IgD-negative memory B cell (primary cell): Measurements from ENCODE around the gene RB1. TPM values are rescaled to one million over a fixed set of nuclear protein-coding genes. Genes with fewer than 3 reads are reported as not detected.

Source experiments
- H3K27ac Mint-ChIP-seq, 3 donors: one replicate each; pipeline ENCODE4 v1.8.0; 2020 to 2022; ENCODE audit warnings: mild to moderate bottlenecking in 3 of 3, mixed read lengths in 3 of 3, moderate library complexity in 1 of 3
- H3K27me3 Mint-ChIP-seq: one replicate; pipeline ENCODE4 v1.8.0; 2021; ENCODE audit warnings: mixed read lengths
- H3K36me3 Mint-ChIP-seq: one replicate; pipeline ENCODE4 v1.8.0; 2020; ENCODE audit warnings: mild to moderate bottlenecking, mixed read lengths
- H3K4me1 Mint-ChIP-seq, 3 donors: one replicate each; pipeline ENCODE4 v1.8.0; 2020 to 2022; ENCODE audit warnings: mixed read lengths in 3 of 3, mild to moderate bottlenecking in 1 of 3
- H3K4me3 Mint-ChIP-seq, 4 donors: one replicate each; pipeline ENCODE4 v1.8.0; 2020 to 2022; ENCODE audit warnings: mild to moderate bottlenecking in 4 of 4, mixed read lengths in 4 of 4, moderate library complexity in 3 of 4
- H3K9me3 Mint-ChIP-seq, 3 donors: one replicate each; pipeline ENCODE4 v1.8.0; 2020 to 2021; ENCODE audit warnings: mixed read lengths in 3 of 3, mild to moderate bottlenecking in 1 of 3
- polyA plus RNA-seq: library from polyadenylated mRNA; unstranded; fragments of 300-500 nt; fragmentation: Illumina TruSeq; gene quantifications from one replicate; pipeline ENCODE4 v1.2.3, GENCODE V29; 2021

The RB1 gene
- polyA plus RNA-seq, 1 donor from 2014 or later: 43.7 TPM

DNA sequence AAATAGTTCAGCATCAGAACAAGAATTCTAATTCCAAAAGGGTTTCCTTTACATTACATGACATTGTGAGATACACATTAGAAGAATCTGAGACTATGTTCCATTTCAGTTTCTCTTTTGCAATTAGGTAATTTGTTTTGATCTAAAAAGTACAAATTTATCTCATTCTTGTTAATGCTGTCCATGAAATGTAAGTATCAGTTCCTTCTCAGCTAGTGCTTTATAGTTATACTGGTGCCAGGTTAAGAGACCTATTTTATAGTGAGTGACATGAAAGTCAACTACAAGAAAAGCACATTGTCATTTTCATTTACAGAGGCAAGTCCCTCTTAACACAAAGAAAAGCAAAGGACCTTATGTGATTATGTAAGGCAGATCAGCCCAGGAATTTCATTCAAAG lies 185.4 kb downstream of the RB1 start:
- H3K4me3 Mint-ChIP-seq: peak overlapping the region in 1 of 4 donors; percentile 2
- peaks cover 8 to 22% (median 18%) of the 10 kb centered on the region in 3 donors for H3K4me1 Mint-ChIP-seq
- no peaks in the 10 kb centered on the region for H3K36me3 Mint-ChIP-seq
- peak overlapping the region in 2 of 3 donors; percentile 8 to 35 for H3K27ac Mint-ChIP-seq
- peaks cover 1% of the 10 kb centered on the region for H3K27me3 Mint-ChIP-seq
- peaks cover 0 to 4% (median 2%) of the 10 kb centered on the region in 3 donors for H3K9me3 Mint-ChIP-seq

- Mint-ChIP-seq H3K36me3 (no peaks in the 10 kb centered on the region), H3K27ac (no peak overlapping the region), H3K4me1 (peaks cover 8 to 22% (median 17%) of the 10 kb centered on the region in 3 donors), H3K27me3 (peaks cover 1% of the 10 kb centered on the region), H3K9me3 (peaks cover 0 to 4% (median 2%) of the 10 kb centered on the region in 3 donors), H3K4me3 (no peak overlapping the region)
Measured at GRCh38 chr13:48489666-48490065, 186.1 kb downstream of the RB1 start.

DNA sequence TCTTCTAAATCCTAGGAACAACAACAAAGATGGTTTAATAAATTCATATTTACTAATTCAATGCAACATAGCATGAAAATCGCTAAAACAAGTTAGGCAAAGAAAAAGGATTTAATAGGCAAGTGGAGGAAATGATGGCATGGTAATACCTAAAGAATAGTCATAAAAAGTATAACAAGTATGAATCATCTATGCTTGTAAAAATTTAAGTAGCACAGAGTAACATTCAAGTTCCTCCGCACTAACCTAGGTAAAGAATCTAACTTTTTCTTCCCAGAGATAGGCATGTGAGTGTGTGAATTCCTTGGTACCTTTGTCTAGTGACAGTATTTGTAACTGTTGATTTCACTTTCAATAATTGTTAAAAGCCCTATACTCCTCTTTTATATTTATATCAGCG lies 186.7 kb downstream of the RB1 start:
- Mint-ChIP-seq H3K4me1 (peaks cover 8 to 22% (median 11%) of the 10 kb centered on the region in 3 donors), H3K27ac (no peak overlapping the region)

DNA sequence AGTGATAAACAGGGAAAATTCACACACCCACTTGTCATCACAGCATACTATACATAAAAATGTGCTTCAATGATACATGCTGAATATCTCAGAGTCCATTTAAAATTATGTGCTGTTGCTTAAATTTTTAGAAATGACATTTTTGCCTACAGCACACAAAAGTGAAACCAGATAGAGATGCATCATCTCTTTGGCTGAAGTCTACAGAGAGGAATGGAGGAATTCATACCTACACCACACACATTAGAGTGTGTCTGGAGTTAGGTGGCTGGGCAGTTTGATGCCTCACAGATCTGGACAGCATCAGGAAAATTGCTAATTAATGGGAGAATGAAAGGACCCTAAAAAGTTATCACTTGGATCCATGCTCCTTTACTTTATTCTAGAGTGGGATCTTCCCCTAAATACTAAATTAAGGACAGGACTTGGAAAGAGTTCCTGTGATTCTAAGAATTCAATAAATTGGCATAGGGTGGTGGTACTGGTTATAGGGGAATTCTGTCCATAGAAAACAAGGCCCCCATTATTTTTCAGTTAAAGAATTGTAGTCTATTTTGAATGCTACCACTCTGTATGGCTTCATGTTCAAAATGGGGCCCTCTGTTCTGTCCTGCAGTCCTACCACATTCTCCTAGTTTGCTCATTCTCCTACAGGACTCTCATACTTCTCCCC lies 188.0 kb downstream of the RB1 start:
- Mint-ChIP-seq H3K36me3 (no peaks in the 10 kb centered on the region), H3K27me3 (peaks cover 1% of the 10 kb centered on the region), H3K9me3 (peaks cover 0 to 4% (median 2%) of the 10 kb centered on the region in 3 donors), H3K4me3 (peak overlapping the region in 1 of 4 donors; percentile 86), H3K4me1 (peaks cover 6 to 22% (median 10%) of the 10 kb centered on the region in 3 donors), H3K27ac (peak overlapping the region in 1 of 3 donors; percentile 23)

More for the DNA sequence above, 186.7 kb downstream of the RB1 start:
- Mint-ChIP-seq H3K36me3 (no peaks in the 10 kb centered on the region), H3K4me3 (no peak overlapping the region), H3K9me3 (peaks cover 0 to 4% (median 2%) of the 10 kb centered on the region in 3 donors), H3K27me3 (peaks cover 1% of the 10 kb centered on the region)

DNA sequence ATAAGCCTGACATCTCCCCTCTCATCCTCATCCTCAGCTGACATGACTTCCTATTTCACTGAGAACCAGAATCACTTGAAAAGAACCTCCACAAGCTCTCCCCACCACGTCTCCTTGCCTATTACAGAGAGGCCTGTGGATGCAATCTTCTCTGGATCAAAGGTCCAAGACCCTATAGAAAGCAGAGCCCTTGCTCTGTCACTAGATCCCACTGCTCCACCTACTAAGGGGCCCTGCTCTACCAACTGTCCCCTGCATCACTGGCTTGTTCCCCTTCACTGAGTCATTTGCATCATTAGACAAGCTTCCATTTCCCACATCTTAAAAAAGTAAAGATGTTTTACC lies 188.5 kb downstream of the RB1 start:
- Mint-ChIP-seq H3K4me1 (peaks cover 6 to 25% (median 10%) of the 10 kb centered on the region in 3 donors), H3K4me3 (no peak overlapping the region), H3K36me3 (no peaks in the 10 kb centered on the region), H3K27ac (no peak overlapping the region), H3K9me3 (peaks cover 0 to 4% (median 2%) of the 10 kb centered on the region in 3 donors), H3K27me3 (peaks cover 1% of the 10 kb centered on the region)

DNA sequence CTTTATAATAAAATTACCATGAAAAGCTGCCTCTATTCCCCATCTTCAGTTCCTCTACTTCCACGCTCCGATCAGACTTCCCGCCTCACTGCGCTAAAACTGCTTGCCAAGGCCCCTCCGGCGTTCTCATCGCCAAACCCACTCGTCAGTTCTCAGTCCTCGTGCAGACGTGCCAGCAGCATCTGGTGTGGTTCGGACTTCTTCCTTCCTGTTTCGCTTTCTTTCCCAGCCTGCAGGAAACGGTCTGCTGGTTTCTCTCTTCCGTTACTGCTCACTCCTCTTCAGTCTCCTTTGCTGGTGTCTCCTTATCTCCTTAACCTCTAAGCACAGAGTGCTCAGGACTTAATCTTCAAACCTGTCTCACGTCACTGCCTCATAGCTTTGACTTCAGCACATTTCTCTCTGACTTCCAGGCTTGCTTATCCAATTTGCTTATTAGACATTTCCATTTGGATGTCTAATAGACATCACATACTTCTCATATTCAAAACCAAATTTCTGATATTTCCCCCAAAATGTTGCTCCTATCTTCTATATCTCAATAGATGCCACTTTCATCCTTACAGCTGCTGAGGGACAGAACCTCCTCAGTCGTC lies 189.0 kb downstream of the RB1 start:
- no peaks in the 10 kb centered on the region for H3K36me3 Mint-ChIP-seq
- H3K27me3 Mint-ChIP-seq: peaks cover 1% of the 10 kb centered on the region
- H3K4me1 Mint-ChIP-seq: peaks cover 6 to 26% (median 10%) of the 10 kb centered on the region in 3 donors

DNA sequence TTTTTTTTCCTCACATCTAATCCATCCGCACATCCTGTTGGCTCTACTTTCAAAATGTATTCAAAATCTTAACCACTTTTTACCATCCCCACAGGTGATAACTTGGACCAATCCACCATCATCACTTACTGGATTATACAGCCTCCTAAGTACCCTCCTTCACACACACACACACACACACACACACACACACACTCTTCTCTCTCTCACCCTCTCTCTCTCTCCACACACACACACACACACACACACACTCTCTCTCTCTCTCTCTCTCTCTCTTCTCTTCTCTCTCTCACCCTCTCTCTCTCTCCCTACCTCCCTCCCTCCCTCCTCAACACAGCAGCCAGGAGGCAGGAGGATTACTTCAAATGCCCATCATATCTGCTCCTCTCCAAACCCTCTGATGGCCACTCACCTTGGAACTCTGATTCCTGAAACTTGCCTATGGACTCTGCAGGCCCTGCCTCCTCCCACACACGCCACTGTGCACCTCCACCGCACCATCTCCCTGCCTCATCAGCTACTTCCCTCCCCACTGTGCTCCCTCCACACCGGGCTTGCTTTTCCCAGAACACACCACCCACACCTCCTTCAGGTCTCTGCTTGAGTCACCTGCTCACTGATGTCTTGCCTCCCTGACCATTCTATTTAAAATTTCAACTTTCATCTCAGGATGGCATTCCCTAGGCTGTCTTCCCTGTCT lies 189.7 kb downstream of the RB1 start:
- Mint-ChIP-seq H3K27ac (no peak overlapping the region), H3K4me3 (no peak overlapping the region), H3K27me3 (peaks cover 1% of the 10 kb centered on the region), H3K9me3 (no peaks in the 10 kb centered on the region), H3K36me3 (no peaks in the 10 kb centered on the region), H3K4me1 (peaks cover 5 to 24% (median 10%) of the 10 kb centered on the region in 3 donors)

More for the DNA sequence above, 189.0 kb downstream of the RB1 start:
- H3K9me3 Mint-ChIP-seq: peaks cover 0 to 1% (median 0%) of the 10 kb centered on the region in 3 donors
- no peak overlapping the region for H3K4me3 Mint-ChIP-seq
- no peak overlapping the region for H3K27ac Mint-ChIP-seq

GRCh38 chr13:48493851-48494250 lies 190.3 kb downstream of the RB1 start:
- no peaks in the 10 kb centered on the region for H3K36me3 Mint-ChIP-seq
- peaks cover 3% of the 10 kb centered on the region for H3K27me3 Mint-ChIP-seq
- peaks cover 8 to 19% (median 9%) of the 10 kb centered on the region in 3 donors for H3K4me1 Mint-ChIP-seq
- H3K27ac Mint-ChIP-seq: no peak overlapping the region
- no peak overlapping the region for H3K4me3 Mint-ChIP-seq
- H3K9me3 Mint-ChIP-seq: no peaks in the 10 kb centered on the region

GRCh38 chr13:48494874-48495273 lies 191.3 kb downstream of the RB1 start:
- Mint-ChIP-seq H3K36me3 (no peaks in the 10 kb centered on the region), H3K9me3 (no peaks in the 10 kb centered on the region), H3K4me1 (peaks cover 4 to 15% (median 9%) of the 10 kb centered on the region in 3 donors), H3K4me3 (no peak overlapping the region), H3K27me3 (peaks cover 6% of the 10 kb centered on the region), H3K27ac (no peak overlapping the region)

- Mint-ChIP-seq H3K9me3 (no peaks in the 10 kb centered on the region), H3K27me3 (peaks cover 5% of the 10 kb centered on the region), H3K4me3 (no peak overlapping the region), H3K4me1 (peaks cover 10 to 15% (median 12%) of the 10 kb centered on the region in 3 donors), H3K27ac (peak overlapping the region in 1 of 3 donors; percentile 42), H3K36me3 (no peaks in the 10 kb centered on the region)
Measured at GRCh38 chr13:48496271-48497161, 193.0 kb downstream of the RB1 start.

GRCh38 chr13:48497669-48498068 lies 194.1 kb downstream of the RB1 start:
- Mint-ChIP-seq H3K27ac (no peak overlapping the region), H3K4me1 (peaks cover 10 to 15% (median 12%) of the 10 kb centered on the region in 3 donors), H3K4me3 (no peak overlapping the region), H3K36me3 (no peaks in the 10 kb centered on the region), H3K27me3 (peaks cover 7% of the 10 kb centered on the region), H3K9me3 (no peaks in the 10 kb centered on the region)

- Mint-ChIP-seq H3K4me3 (no peak overlapping the region), H3K27ac (no peak overlapping the region)
Measured at GRCh38 chr13:48500652-48501197, 197.2 kb downstream of the RB1 start.

DNA sequence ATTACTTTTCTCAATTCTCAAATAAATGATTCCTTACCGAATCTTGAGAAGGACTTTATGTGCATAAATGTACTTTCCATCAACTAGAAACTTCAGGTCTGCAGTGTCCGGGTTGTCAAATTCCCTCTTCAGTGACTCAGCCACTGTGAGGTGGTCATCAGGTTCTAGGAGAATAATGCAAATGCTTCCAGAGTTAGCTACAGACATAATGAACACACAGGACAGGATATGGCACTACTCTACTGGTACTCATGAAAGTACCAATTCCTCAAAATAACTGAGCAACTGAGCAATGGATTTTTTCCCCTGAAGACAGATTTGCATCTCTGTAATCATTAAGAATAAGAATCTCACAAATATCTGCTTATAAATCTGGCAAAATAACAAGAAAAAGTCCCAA lies 198.2 kb downstream of the RB1 start:
- H3K27ac Mint-ChIP-seq: no peak overlapping the region
- no peaks in the 10 kb centered on the region for H3K36me3 Mint-ChIP-seq
- H3K4me1 Mint-ChIP-seq: peaks cover 28 to 39% (median 29%) of the 10 kb centered on the region in 3 donors
- H3K9me3 Mint-ChIP-seq: no peaks in the 10 kb centered on the region
- no peak overlapping the region for H3K4me3 Mint-ChIP-seq
- peaks cover 24% of the 10 kb centered on the region for H3K27me3 Mint-ChIP-seq

More at GRCh38 chr13:48500652-48501197, 197.2 kb downstream of the RB1 start:
- peaks cover 19 to 30% (median 20%) of the 10 kb centered on the region in 3 donors for H3K4me1 Mint-ChIP-seq
- H3K36me3 Mint-ChIP-seq: no peaks in the 10 kb centered on the region
- H3K27me3 Mint-ChIP-seq: peaks cover 16% of the 10 kb centered on the region
- H3K9me3 Mint-ChIP-seq: no peaks in the 10 kb centered on the region

DNA sequence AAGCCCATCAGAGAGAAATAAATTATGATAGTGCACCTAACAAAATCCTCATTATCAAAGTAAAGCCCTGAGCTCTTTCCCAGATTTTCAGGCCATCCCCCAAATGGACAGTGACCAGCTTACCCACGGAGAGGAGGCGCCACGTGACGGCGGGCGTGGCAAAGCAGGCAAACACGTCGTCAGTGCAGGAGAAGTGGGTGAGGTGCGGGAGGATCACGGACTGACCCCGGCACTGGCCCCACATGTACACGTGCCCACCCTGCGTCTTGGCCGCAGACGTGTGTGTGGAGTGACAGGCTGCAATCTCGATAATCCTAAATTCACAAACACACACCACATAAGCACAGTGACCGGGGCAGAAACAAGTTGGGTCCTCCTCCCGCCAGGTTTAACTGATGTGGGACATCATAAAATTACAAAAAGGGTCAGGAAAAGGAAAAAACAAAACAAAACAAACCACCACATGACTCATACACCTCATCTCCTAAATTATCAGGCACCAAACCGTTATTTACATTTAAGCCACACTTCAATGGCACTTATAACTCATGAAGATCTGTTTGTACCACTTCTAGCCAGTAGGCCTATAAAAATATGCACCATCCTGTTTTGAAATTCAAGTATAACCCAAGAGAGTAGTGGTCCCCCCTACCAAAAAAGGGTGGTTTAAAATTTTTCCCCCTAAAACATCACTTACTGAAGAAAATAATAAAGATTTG lies 199.2 kb downstream of the RB1 start:
- H3K27ac Mint-ChIP-seq: peak overlapping the region in 1 of 3 donors; percentile 63
- H3K4me3 Mint-ChIP-seq: no peak overlapping the region
- H3K4me1 Mint-ChIP-seq: peaks cover 30 to 37% (median 31%) of the 10 kb centered on the region in 3 donors
- H3K36me3 Mint-ChIP-seq: no peaks in the 10 kb centered on the region
- no peaks in the 10 kb centered on the region for H3K9me3 Mint-ChIP-seq
- H3K27me3 Mint-ChIP-seq: peaks cover 25% of the 10 kb centered on the region
